Fibroblast of lung (primary cell): Measurements from ENCODE around the gene SMG6. TPM values are rescaled to one million over a fixed set of nuclear protein-coding genes. Genes with fewer than 3 reads are reported as not detected.

Experiments
- DNase-seq, 2 donors: peaks; one replicate each; pipeline versions ENCODE4 v3.0.0 to v3.0.0-alpha.2; 2010; ENCODE audit warnings: low read depth in 2 of 2
- H2AFZ ChIP-seq: 2 replicates; pipeline ENCODE4 v1.5.1; 2012; ENCODE audit warnings: low read length, control low read depth, inconsistent platforms
- H3K27ac ChIP-seq: 2 replicates; pipeline ENCODE4 v1.5.1; 2011; ENCODE audit warnings: low read length, control low read depth; ENCODE audit not compliant: insufficient read depth
- H3K27me3 ChIP-seq: 2 replicates; pipeline ENCODE4 v1.5.1; 2011; ENCODE audit warnings: mild to moderate bottlenecking, low read length; ENCODE audit not compliant: control insufficient read depth, insufficient read depth
- H3K36me3 ChIP-seq: 2 replicates; pipeline ENCODE4 v1.5.1; 2011; ENCODE audit warnings: low read length; ENCODE audit not compliant: control insufficient read depth, insufficient read depth
- H3K4me1 ChIP-seq: 2 replicates; pipeline ENCODE4 v1.5.1; 2011; ENCODE audit warnings: low read length; ENCODE audit not compliant: control insufficient read depth, insufficient read depth; ENCODE audit errors: extremely low read depth
- H3K4me2 ChIP-seq: 2 replicates; pipeline ENCODE4 v1.5.1; 2011; ENCODE audit warnings: low read length, control low read depth; ENCODE audit not compliant: insufficient read depth; ENCODE audit errors: extremely low read depth
- H3K4me3 ChIP-seq, 4 experiments: fragments of 200-600 bp in 1 of 4; sonication (generic) in 1 of 4; replicated peaks in 1 of 4; 2 replicates each; pipeline ENCODE4 v1.5.1; 2011 to 2016; ENCODE audit warnings: low read length in 4 of 4, low read depth in 3 of 4, mild to moderate bottlenecking in 3 of 4, control low read depth in 2 of 4, inconsistent platforms in 1 of 4, mixed read lengths in 1 of 4; ENCODE audit not compliant: insufficient read depth in 1 of 4; ENCODE audit errors: control extremely low read depth in 1 of 4
- H3K79me2 ChIP-seq: 2 replicates; pipeline ENCODE4 v1.5.1; 2012; ENCODE audit warnings: mild to moderate bottlenecking, low read length, inconsistent platforms; ENCODE audit not compliant: control insufficient read depth, insufficient read depth
- H3K9ac ChIP-seq: 2 replicates; pipeline ENCODE4 v1.5.1; 2011; ENCODE audit warnings: mild to moderate bottlenecking, low read length, control low read depth; ENCODE audit not compliant: insufficient read depth
- H3K9me3 ChIP-seq: 2 replicates; pipeline ENCODE4 v1.5.1; 2012; ENCODE audit warnings: low read depth, low read length; ENCODE audit not compliant: control insufficient read depth, insufficient read depth
- H4K20me1 ChIP-seq: 2 replicates; pipeline ENCODE4 v1.5.1; 2011; ENCODE audit warnings: low read length; ENCODE audit not compliant: control insufficient read depth, insufficient read depth; ENCODE audit errors: extremely low read depth
- EZH2 ChIP-seq: IDR thresholded peaks from 2 replicates; pipeline ENCODE4 v1.5.1; 2012; ENCODE audit warnings: low read length, control low read depth, mild to moderate bottlenecking; ENCODE audit errors: missing control alignments
- polyA plus RNA-seq, 2 donors: library from polyadenylated mRNA; depleted of rRNA in 1 of 2; stranded (reverse) in 1 of 2; unstranded in 1 of 2; fragments of >200 nt; gene quantifications; 2 replicates each; pipeline ENCODE4 v1.2.1, GENCODE V29; 2011 to 2012; ENCODE audit warnings: missing spikeins in 1 of 2
- total RNA-seq: library from RNA; depleted of rRNA; stranded (reverse); fragments of >200 nt; gene quantifications from 2 replicates; pipeline ENCODE4 v1.2.1, GENCODE V29; 2014
- TF ChIP-seq, protein P1 (sequence below), 2 donors: IDR thresholded peaks in 1 of 2; conservative IDR thresholded peaks in 1 of 2; 1 replicate in 1 of 2; 2 replicates in 1 of 2; pipeline ENCODE4 v1.5.1; 2011 to 2012; ENCODE audit warnings: low read length in 2 of 2, control low read depth in 1 of 2, inconsistent platforms in 1 of 2, low read depth in 1 of 2, mild to moderate bottlenecking in 1 of 2

Gene SMG6
- total and polyA plus RNA-seq, 2 donors (not counting 1 experiment from before 2014, with no cell fraction given), result 14.7 to 29.9 TPM

DNA sequence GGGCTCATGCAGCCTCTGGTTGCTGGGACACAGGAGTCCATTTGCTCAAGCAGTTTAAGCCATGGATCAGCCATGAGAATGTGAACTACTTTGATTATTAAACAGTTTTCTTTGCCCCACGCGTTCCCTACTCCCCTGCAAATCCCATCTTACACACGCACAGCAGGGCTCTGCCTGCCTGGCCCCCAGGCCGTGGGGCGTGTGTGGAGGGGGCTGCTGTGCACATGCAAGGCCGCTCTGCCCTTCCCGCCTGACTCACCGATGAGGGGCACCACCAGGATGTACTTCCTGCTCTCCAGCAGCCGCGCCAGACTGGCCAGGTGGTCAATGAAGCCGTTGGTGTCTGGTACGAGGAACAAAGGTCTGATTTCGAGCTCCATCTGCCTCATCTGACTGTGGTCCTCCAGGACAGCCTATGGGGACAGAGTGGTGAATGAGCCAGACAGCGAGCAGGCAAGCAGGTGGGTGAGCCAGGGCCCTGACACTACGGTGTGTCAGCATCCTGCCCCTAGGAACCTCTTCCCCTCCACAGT is 235.0 kb downstream of the SMG6 start:
- no peaks in the 10 kb centered on the region for H3K27me3 ChIP-seq
- TF ChIP-seq, protein P1, sequence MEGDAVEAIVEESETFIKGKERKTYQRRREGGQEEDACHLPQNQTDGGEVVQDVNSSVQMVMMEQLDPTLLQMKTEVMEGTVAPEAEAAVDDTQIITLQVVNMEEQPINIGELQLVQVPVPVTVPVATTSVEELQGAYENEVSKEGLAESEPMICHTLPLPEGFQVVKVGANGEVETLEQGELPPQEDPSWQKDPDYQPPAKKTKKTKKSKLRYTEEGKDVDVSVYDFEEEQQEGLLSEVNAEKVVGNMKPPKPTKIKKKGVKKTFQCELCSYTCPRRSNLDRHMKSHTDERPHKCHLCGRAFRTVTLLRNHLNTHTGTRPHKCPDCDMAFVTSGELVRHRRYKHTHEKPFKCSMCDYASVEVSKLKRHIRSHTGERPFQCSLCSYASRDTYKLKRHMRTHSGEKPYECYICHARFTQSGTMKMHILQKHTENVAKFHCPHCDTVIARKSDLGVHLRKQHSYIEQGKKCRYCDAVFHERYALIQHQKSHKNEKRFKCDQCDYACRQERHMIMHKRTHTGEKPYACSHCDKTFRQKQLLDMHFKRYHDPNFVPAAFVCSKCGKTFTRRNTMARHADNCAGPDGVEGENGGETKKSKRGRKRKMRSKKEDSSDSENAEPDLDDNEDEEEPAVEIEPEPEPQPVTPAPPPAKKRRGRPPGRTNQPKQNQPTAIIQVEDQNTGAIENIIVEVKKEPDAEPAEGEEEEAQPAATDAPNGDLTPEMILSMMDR (conservative IDR thresholded peaks at IDR 0.05 in 1 of 2, IDR thresholded peaks at IDR 0.05 in 1 of 2; ENCODE audit: low read depth in 1 of 2, low read length in 2 of 2), result no peak
- peak overlapping the region; percentile 41 for H3K9ac ChIP-seq
- H3K4me1 ChIP-seq, result peaks cover 81% of the 10 kb centered on the region
- H3K79me2 ChIP-seq, result peaks cover 3% of the 10 kb centered on the region
- no peak overlapping the region for H3K4me2 ChIP-seq
- no peaks in the 10 kb centered on the region for H4K20me1 ChIP-seq
- H3K9me3 ChIP-seq, result no peaks in the 10 kb centered on the region
- H3K27ac ChIP-seq, result peak overlapping the region; percentile 85
- H3K36me3 ChIP-seq, result peaks cover 9% of the 10 kb centered on the region
- H2AFZ ChIP-seq, result no peak overlapping the region
- peak in 1 of 2 donors; percentile 92 for DNase-seq
- no peak overlapping the region for H3K4me3 ChIP-seq

DNA sequence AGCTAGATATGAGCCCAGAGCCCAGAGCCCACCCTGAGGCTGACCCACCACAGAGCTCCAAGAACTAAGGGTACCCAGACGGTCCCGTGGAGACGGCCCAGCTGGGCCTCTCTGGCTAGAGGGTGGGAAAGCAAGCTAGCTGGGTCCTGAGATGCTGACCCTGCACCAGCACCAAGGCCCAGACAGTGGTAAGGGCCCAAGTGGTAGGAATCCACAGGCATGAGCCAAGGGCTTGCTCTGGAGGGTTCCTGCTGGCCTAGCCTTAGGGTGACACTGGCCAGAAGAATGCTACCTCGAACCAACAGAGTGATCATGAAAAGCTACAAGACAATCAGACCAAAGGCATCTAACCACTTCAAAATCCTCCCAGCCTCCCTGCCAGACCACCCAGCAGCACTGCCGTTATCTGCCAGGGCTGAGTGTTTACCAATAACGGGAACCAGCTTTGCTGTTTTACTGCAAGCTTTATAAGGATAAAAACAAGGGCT is 235.5 kb downstream of the SMG6 start:
- Histone ChIP-seq H3K9ac (peak overlapping the region; percentile 41), H3K27me3 (no peaks in the 10 kb centered on the region), H4K20me1 (no peaks in the 10 kb centered on the region), H3K4me1 (peaks cover 85% of the 10 kb centered on the region), H3K4me3 (no peak overlapping the region), H3K36me3 (peaks cover 9% of the 10 kb centered on the region), H3K4me2 (no peak overlapping the region), H3K79me2 (peaks cover 3% of the 10 kb centered on the region), H3K9me3 (no peaks in the 10 kb centered on the region), H3K27ac (peak overlapping the region; percentile 85), H2AFZ (no peak overlapping the region)
- DNase-seq, result peak; percentile 70 to 98
- TF ChIP-seq, protein P1 (conservative IDR thresholded peaks at IDR 0.05 in 1 of 2, IDR thresholded peaks at IDR 0.05 in 1 of 2; ENCODE audit: low read depth in 1 of 2, low read length in 2 of 2), result no peak
- TF ChIP-seq EZH2, result no peak

DNA sequence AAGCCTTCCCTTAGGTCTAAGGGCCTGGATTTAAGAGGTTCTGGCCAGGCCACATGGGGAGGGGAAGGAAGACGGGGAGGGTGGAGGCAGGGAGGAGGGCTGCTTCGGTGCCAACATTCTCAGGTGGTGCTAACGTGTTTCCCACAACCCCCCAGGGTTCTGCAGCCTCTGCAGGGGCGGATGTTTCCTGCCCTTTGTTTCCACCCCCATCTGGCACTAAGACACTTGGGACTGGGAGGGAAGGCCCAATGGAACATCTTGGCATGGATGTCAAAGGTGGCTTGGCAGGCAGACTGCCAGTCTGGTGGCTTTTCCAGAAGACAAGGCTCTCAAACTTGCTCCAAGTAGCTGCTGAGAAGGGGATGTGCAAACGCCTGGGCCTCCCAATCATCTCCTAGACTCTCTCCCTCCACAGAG is 236.0 kb downstream of the SMG6 start:
- no peaks in the 10 kb centered on the region for H4K20me1 ChIP-seq
- TF ChIP-seq EZH2, result no peak
- TF ChIP-seq, protein P1 (conservative IDR thresholded peaks at IDR 0.05 in 1 of 2, IDR thresholded peaks at IDR 0.05 in 1 of 2; ENCODE audit: low read depth in 1 of 2, low read length in 2 of 2), result no peak
- H3K9me3 ChIP-seq, result no peaks in the 10 kb centered on the region
- H3K27ac ChIP-seq, result peak overlapping the region; percentile 85
- peak in 1 of 2 donors; percentile 88 for DNase-seq
- H3K4me1 ChIP-seq, result peaks cover 88% of the 10 kb centered on the region
- H3K4me3 ChIP-seq, result no peak overlapping the region
- peak overlapping the region; percentile 33 for H3K9ac ChIP-seq
- no peak overlapping the region for H3K4me2 ChIP-seq
- no peak overlapping the region for H2AFZ ChIP-seq
- H3K27me3 ChIP-seq, result no peaks in the 10 kb centered on the region
- H3K79me2 ChIP-seq, result peaks cover 3% of the 10 kb centered on the region
- peaks cover 9% of the 10 kb centered on the region for H3K36me3 ChIP-seq
